Keratinocyte (primary cell): ENCODE results near the gene C2.

Experiments
- EZH2 ChIP-seq: IDR thresholded peaks from one replicate; pipeline ENCODE4 v1.6.1; 2012; ENCODE audit warnings: inconsistent platforms, mild to moderate bottlenecking, low read length, moderate library complexity
- TF ChIP-seq, protein P1 (sequence below), 3 experiments: IDR thresholded peaks in 1 of 3; conservative IDR thresholded peaks in 1 of 3; optimal IDR thresholded peaks in 1 of 3; 2 replicates in 2 of 3; 3 replicates in 1 of 3; pipeline versions ENCODE3 to v1.5.1; 2011; ENCODE audit warnings: low read length in 3 of 3, mild to moderate bottlenecking in 3 of 3, moderate library complexity in 2 of 3, control low read depth in 1 of 3, inconsistent platforms in 1 of 3; ENCODE audit not compliant: insufficient read depth in 2 of 3; ENCODE audit errors: extremely low read depth in 1 of 3

DNA sequence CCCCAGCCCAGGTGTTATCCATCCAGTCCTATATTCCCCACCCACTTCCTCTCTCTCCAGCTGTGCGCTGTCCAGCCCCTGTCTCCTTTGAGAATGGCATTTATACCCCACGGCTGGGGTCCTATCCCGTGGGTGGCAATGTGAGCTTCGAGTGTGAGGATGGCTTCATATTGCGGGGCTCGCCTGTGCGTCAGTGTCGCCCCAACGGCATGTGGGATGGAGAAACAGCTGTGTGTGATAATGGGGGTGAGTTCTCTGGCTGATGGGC is 1.1 kb downstream of the C2 start:
- TF ChIP-seq, protein P1, sequence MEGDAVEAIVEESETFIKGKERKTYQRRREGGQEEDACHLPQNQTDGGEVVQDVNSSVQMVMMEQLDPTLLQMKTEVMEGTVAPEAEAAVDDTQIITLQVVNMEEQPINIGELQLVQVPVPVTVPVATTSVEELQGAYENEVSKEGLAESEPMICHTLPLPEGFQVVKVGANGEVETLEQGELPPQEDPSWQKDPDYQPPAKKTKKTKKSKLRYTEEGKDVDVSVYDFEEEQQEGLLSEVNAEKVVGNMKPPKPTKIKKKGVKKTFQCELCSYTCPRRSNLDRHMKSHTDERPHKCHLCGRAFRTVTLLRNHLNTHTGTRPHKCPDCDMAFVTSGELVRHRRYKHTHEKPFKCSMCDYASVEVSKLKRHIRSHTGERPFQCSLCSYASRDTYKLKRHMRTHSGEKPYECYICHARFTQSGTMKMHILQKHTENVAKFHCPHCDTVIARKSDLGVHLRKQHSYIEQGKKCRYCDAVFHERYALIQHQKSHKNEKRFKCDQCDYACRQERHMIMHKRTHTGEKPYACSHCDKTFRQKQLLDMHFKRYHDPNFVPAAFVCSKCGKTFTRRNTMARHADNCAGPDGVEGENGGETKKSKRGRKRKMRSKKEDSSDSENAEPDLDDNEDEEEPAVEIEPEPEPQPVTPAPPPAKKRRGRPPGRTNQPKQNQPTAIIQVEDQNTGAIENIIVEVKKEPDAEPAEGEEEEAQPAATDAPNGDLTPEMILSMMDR (optimal IDR thresholded peaks at IDR 0.05 in 1 of 3, IDR thresholded peaks at IDR 0.05 in 1 of 3, conservative IDR thresholded peaks at IDR 0.05 in 1 of 3; ENCODE audit: extremely low read depth in 1 of 3, insufficient read depth in 2 of 3, low read length in 3 of 3) = no peak
- TF ChIP-seq EZH2 = no peak
